ENCODE results near the gene COX19. TPM values are rescaled to one million over a fixed set of nuclear protein-coding genes. Genes with fewer than 3 reads are reported as not detected.
A peak's percentile ranks its signal among the peaks of the same experiment; 100 is the strongest.

The COX19 gene
- total and polyA plus RNA-seq, 10 donors, result 7.1 to 29.1 (median 15.2) TPM

GRCh38 chr7:1016577-1017531 is 41.5 kb upstream of the COX19 start:
- Histone ChIP-seq H3K4me1 (peaks cover 0 to 27% (median 2%) of the 10 kb centered on the region in 6 donors), H3K4me3 (no peak overlapping the region), H3K36me3 (peaks cover 0 to 38% (median 4%) of the 10 kb centered on the region in 6 donors), H3K9me3 (peaks cover 0 to 14% (median 4%) of the 10 kb centered on the region in 8 donors), H3K27ac (no peak overlapping the region), H3K27me3 (replicated peaks in 1 of 7) (no peaks in the 10 kb centered on the region)
- intact Hi-C loops (cut with DNase I; ENCODE audit: low total_unique reads), result no loop called here
- no peak for TF ChIP-seq POLR2A (IDR thresholded peaks at IDR 0.05)
- TF ChIP-seq POLR2AphosphoS5 (IDR thresholded peaks at IDR 0.05), result no peak
- TF ChIP-seq, protein P1, sequence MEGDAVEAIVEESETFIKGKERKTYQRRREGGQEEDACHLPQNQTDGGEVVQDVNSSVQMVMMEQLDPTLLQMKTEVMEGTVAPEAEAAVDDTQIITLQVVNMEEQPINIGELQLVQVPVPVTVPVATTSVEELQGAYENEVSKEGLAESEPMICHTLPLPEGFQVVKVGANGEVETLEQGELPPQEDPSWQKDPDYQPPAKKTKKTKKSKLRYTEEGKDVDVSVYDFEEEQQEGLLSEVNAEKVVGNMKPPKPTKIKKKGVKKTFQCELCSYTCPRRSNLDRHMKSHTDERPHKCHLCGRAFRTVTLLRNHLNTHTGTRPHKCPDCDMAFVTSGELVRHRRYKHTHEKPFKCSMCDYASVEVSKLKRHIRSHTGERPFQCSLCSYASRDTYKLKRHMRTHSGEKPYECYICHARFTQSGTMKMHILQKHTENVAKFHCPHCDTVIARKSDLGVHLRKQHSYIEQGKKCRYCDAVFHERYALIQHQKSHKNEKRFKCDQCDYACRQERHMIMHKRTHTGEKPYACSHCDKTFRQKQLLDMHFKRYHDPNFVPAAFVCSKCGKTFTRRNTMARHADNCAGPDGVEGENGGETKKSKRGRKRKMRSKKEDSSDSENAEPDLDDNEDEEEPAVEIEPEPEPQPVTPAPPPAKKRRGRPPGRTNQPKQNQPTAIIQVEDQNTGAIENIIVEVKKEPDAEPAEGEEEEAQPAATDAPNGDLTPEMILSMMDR (IDR thresholded peaks at IDR 0.05 in 8 of 11, conservative IDR thresholded peaks at IDR 0.05 in 3 of 11), result no peak
- peak; percentile 64 for DNase-seq
- 92 to 96% (median 94%) methylated on average over 22 to 51 of the region's 51 CpGs for WGBS, 5 donors

DNA sequence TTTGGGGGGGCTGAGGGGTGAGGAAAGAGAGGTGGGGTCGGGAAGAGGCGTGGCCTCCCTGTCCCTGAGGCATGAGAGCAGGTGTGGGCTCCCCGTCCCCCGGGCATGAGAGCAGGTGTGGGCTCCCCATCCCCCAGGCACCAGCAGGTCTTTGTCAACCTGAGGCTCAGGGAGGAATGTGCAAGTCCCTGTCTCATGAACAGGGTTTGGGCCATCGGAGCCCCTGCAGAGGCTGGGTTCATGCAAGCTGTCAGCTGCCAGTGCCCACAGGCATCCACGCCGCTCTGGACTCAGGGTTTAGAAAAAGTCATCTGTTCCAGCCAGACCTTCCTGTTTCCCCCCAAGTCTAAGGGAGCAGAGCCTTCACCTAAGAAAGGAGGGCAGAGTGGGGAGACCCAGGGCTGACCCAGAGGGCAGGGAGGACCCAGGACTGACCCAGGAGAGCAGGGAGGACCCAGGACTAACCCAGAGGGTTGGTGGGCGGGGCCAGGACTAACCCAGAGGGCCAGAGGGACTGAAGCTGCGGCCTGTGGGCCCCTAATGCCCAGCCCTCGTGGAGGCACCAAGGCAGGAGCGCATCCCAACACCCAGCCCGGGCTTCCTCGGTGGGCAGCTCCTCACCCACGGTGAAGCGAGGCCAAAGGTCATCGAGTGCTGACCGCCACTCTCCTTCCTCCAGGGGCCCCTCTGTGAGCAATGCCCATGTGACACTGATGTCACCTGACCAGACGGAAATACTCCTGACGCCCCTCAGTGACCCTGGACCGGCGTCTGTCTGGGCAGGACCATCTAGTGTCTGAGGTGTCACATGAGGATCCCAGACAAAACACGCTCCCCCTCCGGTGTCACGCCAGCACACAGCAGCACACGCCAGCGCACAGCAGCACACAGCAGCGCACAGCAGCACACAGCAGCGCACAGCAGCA is 40.1 kb upstream of the COX19 start:
- Histone ChIP-seq H3K9me3 (peaks cover 0 to under 1% (median 0%) of the 10 kb centered on the region in 8 donors), H3K4me3 (no peak overlapping the region), H3K36me3 (peaks cover 0 to 24% (median 4%) of the 10 kb centered on the region in 6 donors), H3K27ac (no peak overlapping the region), H3K27me3 (replicated peaks in 1 of 7) (no peaks in the 10 kb centered on the region), H3K4me1 (peaks cover 0 to 28% (median 6%) of the 10 kb centered on the region in 6 donors)
- intact Hi-C loops (cut with DNase I; ENCODE audit: low total_unique reads), result no loop called here
- 70 to 81% (median 81%) methylated on average over 19 to 28 of the region's 28 CpGs for WGBS, 5 donors
- DNase-seq, result peak; percentile 77
- TF ChIP-seq POLR2AphosphoS5 (IDR thresholded peaks at IDR 0.05) (no peak), POLR2A (IDR thresholded peaks at IDR 0.05) (no peak)
- TF ChIP-seq, protein P1 (IDR thresholded peaks at IDR 0.05 in 8 of 11, conservative IDR thresholded peaks at IDR 0.05 in 3 of 11), result no peak

DNA sequence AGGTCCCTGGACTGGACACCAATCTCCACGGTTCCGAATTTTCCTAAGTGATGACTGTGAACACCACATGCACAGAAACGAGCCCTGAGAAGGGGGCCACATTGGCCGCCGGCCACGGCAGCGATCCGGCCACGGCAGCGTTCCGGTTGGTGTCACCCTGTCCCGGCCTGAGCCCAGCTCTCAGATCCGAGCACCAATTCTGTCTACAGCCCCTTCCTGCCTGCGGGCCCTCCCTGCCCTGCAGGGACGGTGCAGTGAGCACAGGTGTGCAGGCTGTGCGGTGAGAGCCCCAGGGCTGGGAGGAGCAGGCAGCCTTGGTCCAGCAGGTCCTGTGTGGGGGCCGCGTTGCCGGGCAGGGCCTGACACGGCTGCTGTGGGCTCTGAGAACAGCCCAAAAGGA is 39.3 kb upstream of the COX19 start:
- intact Hi-C loops (cut with DNase I; ENCODE audit: low total_unique reads), result no loop called here
- 88 to 94% (median 92%) methylated on average over 19 to 20 of the region's 20 CpGs for WGBS, 5 donors
- H3K27me3 ChIP-seq (replicated peaks in 1 of 7), result no peaks in the 10 kb centered on the region
- peaks cover 0 to 23% (median 5%) of the 10 kb centered on the region in 6 donors for H3K36me3 ChIP-seq
- H3K27ac ChIP-seq, result no peak overlapping the region
- H3K4me1 ChIP-seq, result peaks cover 0 to 28% (median 6%) of the 10 kb centered on the region in 6 donors
- peak; percentile 59 for DNase-seq
- H3K4me3 ChIP-seq, result no peak overlapping the region
- no peaks in the 10 kb centered on the region for H3K9me3 ChIP-seq
- TF ChIP-seq, protein P1 (IDR thresholded peaks at IDR 0.05 in 8 of 11, conservative IDR thresholded peaks at IDR 0.05 in 3 of 11), result no peak

Data from spleen (tissue), 11 donors.